Loucy (cell line): ENCODE results near the gene FAM234A.

Experiments
- H2AFZ ChIP-seq: fragments of 200-600 bp; sonication (generic); 2 replicates; pipeline ENCODE4 v1.6.0; 2016; ENCODE audit warnings: antibody characterized with exemption, mild to moderate bottlenecking, low read length, moderate library complexity
- H3F3A ChIP-seq: fragments of 200-600 bp; 2 replicates; pipeline ENCODE4 v1.6.0; 2016; ENCODE audit warnings: antibody characterized with exemption, low read depth, mild to moderate bottlenecking
- H3K27me3 ChIP-seq: fragments of 200-600 bp; sonication (generic); 2 replicates; pipeline ENCODE4 v1.6.1; 2014; ENCODE audit warnings: low read length, mild to moderate bottlenecking; ENCODE audit not compliant: insufficient read depth, poor library complexity, severe bottlenecking
- H3K36me3 ChIP-seq: fragments of 200-600 bp; sonication (generic); 2 replicates; pipeline ENCODE4 v1.6.1; 2016; ENCODE audit warnings: low read length; ENCODE audit not compliant: insufficient read depth
- H3K4me1 ChIP-seq: fragments of 200-600 bp; sonication (generic); 2 replicates; pipeline ENCODE4 v1.5.1; 2014; ENCODE audit warnings: low read length, mild to moderate bottlenecking; ENCODE audit not compliant: insufficient read depth, poor library complexity, severe bottlenecking
- H3K4me2 ChIP-seq: fragments of 200-600 bp; sonication (generic); 2 replicates; pipeline ENCODE4 v1.6.0; 2014; ENCODE audit warnings: antibody characterized with exemption, low read length, low read depth, mild to moderate bottlenecking; ENCODE audit not compliant: poor library complexity, severe bottlenecking
- H3K4me3 ChIP-seq: fragments of 200-600 bp; sonication (generic); 2 replicates; pipeline ENCODE4 v1.5.1; 2014; ENCODE audit warnings: low read length, mild to moderate bottlenecking, mixed read lengths; ENCODE audit not compliant: poor library complexity, severe bottlenecking
- H3K79me2 ChIP-seq: fragments of 200-600 bp; sonication (generic); 2 replicates; pipeline ENCODE4 v1.6.1; 2014; ENCODE audit warnings: low read length; ENCODE audit not compliant: insufficient read depth
- H3K9ac ChIP-seq: fragments of 200-600 bp; sonication (generic); 2 replicates; pipeline ENCODE4 v1.6.0; 2014; ENCODE audit warnings: mild to moderate bottlenecking, low read depth, low read length, moderate library complexity; ENCODE audit not compliant: poor library complexity, severe bottlenecking
- H3K9me2 ChIP-seq: fragments of 200-600 bp; sonication (generic); replicated peaks from 2 replicates; pipeline ENCODE4 v1.6.1; 2016; ENCODE audit warnings: low read depth, low read length, mixed read lengths
- H3K9me3 ChIP-seq: fragments of 200-600 bp; sonication (generic); 2 replicates; pipeline ENCODE4 v1.6.1; 2014; ENCODE audit warnings: mild to moderate bottlenecking, antibody characterized with exemption, low read length, low read depth; ENCODE audit not compliant: insufficient read depth
- H4K20me1 ChIP-seq: fragments of 200-600 bp; sonication (generic); 2 replicates; pipeline ENCODE4 v1.6.0; 2014; ENCODE audit warnings: antibody characterized with exemption, low read length, mild to moderate bottlenecking; ENCODE audit not compliant: insufficient read depth, poor library complexity, severe bottlenecking
- CTCF ChIP-seq: fragments of 200-600 bp; sonication (generic); conservative IDR thresholded peaks from 2 replicates; pipeline ENCODE4 v1.5.1; 2014; ENCODE audit warnings: mild to moderate bottlenecking, antibody characterized with exemption, low read length
- EZH2phosphoT487 ChIP-seq: fragments of 200-600 bp; IDR thresholded peaks from 2 replicates; pipeline ENCODE4 v1.6.1; 2018; ENCODE audit warnings: antibody characterized with exemption, mild to moderate bottlenecking, moderate library complexity, borderline replicate concordance

FAM234A gene

GRCh38 chr16:247027-247426, 12.4 kb downstream of the FAM234A start:
- Histone ChIP-seq H3K4me3 (no peak overlapping the region), H2AFZ (no peak overlapping the region), H4K20me1 (no peaks in the 10 kb centered on the region), H3K27me3 (no peaks in the 10 kb centered on the region), H3K79me2 (no peaks in the 10 kb centered on the region), H3K9ac (no peak overlapping the region), H3K4me2 (no peak overlapping the region), H3K9me2 (no peaks in the 10 kb centered on the region), H3K36me3 (no peaks in the 10 kb centered on the region), H3F3A (no peaks in the 10 kb centered on the region), H3K9me3 (no peaks in the 10 kb centered on the region), H3K4me1 (peaks cover 13% of the 10 kb centered on the region)
- TF ChIP-seq EZH2phosphoT487 (no peak), CTCF (no peak)

GRCh38 chr16:249431-249830, 14.8 kb downstream of the FAM234A start:
- Histone ChIP-seq H3K79me2 (peaks cover 4% of the 10 kb centered on the region; the same call in 1 of the 2 replicates), H4K20me1 (no peaks in the 10 kb centered on the region), H3K4me1 (peaks cover 33% of the 10 kb centered on the region), H3K9me2 (no peaks in the 10 kb centered on the region), H3K4me3 (no peak overlapping the region), H3K27me3 (no peaks in the 10 kb centered on the region), H3K36me3 (no peaks in the 10 kb centered on the region), H3K4me2 (no peak overlapping the region), H3F3A (peaks cover 3% of the 10 kb centered on the region; the same call in 1 of the 2 replicates), H2AFZ (no peak overlapping the region), H3K9me3 (no peaks in the 10 kb centered on the region), H3K9ac (no peak overlapping the region)
- TF ChIP-seq EZH2phosphoT487 (no peak), CTCF (no peak)

- Histone ChIP-seq H3K9ac (peak overlapping the region; percentile 63), H3K9me3 (no peaks in the 10 kb centered on the region), H3K4me2 (peak overlapping the region; percentile 91), H4K20me1 (no peaks in the 10 kb centered on the region), H3F3A (peaks cover 3% of the 10 kb centered on the region; the same call in 1 of the 2 replicates), H3K36me3 (no peaks in the 10 kb centered on the region), H2AFZ (peak overlapping the region; percentile 82), H3K79me2 (peaks cover 5% of the 10 kb centered on the region; the same call in 1 of the 2 replicates), H3K27me3 (no peaks in the 10 kb centered on the region), H3K9me2 (no peaks in the 10 kb centered on the region), H3K4me3 (peak overlapping the region; percentile 67), H3K4me1 (peaks cover 31% of the 10 kb centered on the region)
- no peak for TF ChIP-seq EZH2phosphoT487
- no peak for TF ChIP-seq CTCF
Measured at GRCh38 chr16:252366-253337, 18.0 kb downstream of the FAM234A start.
